Activated CD4-positive, alpha-beta memory T cell treated with anti-CD3 and anti-CD28 coated beads, Interleukin-2, amount 10 ng/mL, durations not matched to agents 7 days and 5 days (primary cell): Measurements from ENCODE around the gene MBL2. TPM values are rescaled to one million over a fixed set of nuclear protein-coding genes. Genes with fewer than 3 reads are reported as not detected.

Source experiments
- CTCF ChIA-PET: fragments of 350-600 bp; sonication (Branson Sonifier 250); formaldehyde crosslinking; loops from one replicate; lab custom pipeline; 2021; ENCODE audit warnings: antibody characterized with exemption, inconsistent platforms; lab: Charles Lee
- POLR2A ChIA-PET: fragments of 350-600 bp; sonication (Branson Sonifier 250); formaldehyde crosslinking; loops from one replicate; lab custom pipeline; 2021; ENCODE audit warnings: antibody characterized with exemption; lab: Charles Lee
- DNase-seq: peaks from one replicate; pipeline ENCODE4 v3.0.0-alpha.2; 2020
- H3K27ac Mint-ChIP-seq: one replicate; pipeline ENCODE4 v1.8.0; 2021; ENCODE audit warnings: mild to moderate bottlenecking, mixed read lengths
- H3K27me3 Mint-ChIP-seq: one replicate; pipeline ENCODE4 v1.8.0; 2021; ENCODE audit warnings: mixed read lengths
- H3K36me3 Mint-ChIP-seq: one replicate; pipeline ENCODE4 v1.8.0; 2021; ENCODE audit warnings: low read depth, mixed read lengths
- H3K4me1 Mint-ChIP-seq: one replicate; pipeline ENCODE4 v1.8.0; 2021; ENCODE audit warnings: mixed read lengths
- H3K4me3 Mint-ChIP-seq: one replicate; pipeline ENCODE4 v1.8.0; 2021; ENCODE audit warnings: mild to moderate bottlenecking, mixed read lengths
- H3K9me3 Mint-ChIP-seq: one replicate; pipeline ENCODE4 v1.8.0; 2021; ENCODE audit warnings: mixed read lengths
- total RNA-seq, 2 experiments: library from RNA; stranded (reverse); gene quantifications; one replicate each; pipeline ENCODE4 v1.2.3, GENCODE V29; 2021

MBL2 gene
- total RNA-seq, 2 experiments from 2014 or later, result not detected

- no peaks in the 10 kb centered on the region for H3K27me3 Mint-ChIP-seq
- ChIA-PET CTCF (no interaction called here), POLR2A (no interaction called here)
- DNase-seq, result no peak
- no peak overlapping the region for H3K4me3 Mint-ChIP-seq
- no peak overlapping the region for H3K27ac Mint-ChIP-seq
- no peaks in the 10 kb centered on the region for H3K4me1 Mint-ChIP-seq
- no peaks in the 10 kb centered on the region for H3K36me3 Mint-ChIP-seq
- H3K9me3 Mint-ChIP-seq, result no peaks in the 10 kb centered on the region
These were observed 4.5 kb downstream of the MBL2 start for GRCh38 chr10:52768001-52768532.

- H3K9me3 Mint-ChIP-seq, result no peaks in the 10 kb centered on the region
- H3K4me1 Mint-ChIP-seq, result no peaks in the 10 kb centered on the region
- POLR2A ChIA-PET, result no interaction called here
- H3K36me3 Mint-ChIP-seq, result no peaks in the 10 kb centered on the region
- H3K4me3 Mint-ChIP-seq, result no peak overlapping the region
- no peak for DNase-seq
- no peaks in the 10 kb centered on the region for H3K27me3 Mint-ChIP-seq
- CTCF ChIA-PET, result no interaction called here
- no peak overlapping the region for H3K27ac Mint-ChIP-seq
These were observed 10.5 kb downstream of the MBL2 start for GRCh38 chr10:52762088-52762487.

- Mint-ChIP-seq H3K4me1 (no peaks in the 10 kb centered on the region), H3K4me3 (no peak overlapping the region), H3K27ac (no peak overlapping the region), H3K36me3 (no peaks in the 10 kb centered on the region), H3K27me3 (no peaks in the 10 kb centered on the region), H3K9me3 (no peaks in the 10 kb centered on the region)
- ChIA-PET POLR2A (interaction anchor here (0.6 kb wide), 1 partner anchor 1594 kb away, joined by 3 read pairs; no protein-coding TSS in a partner anchor), CTCF (no interaction called here)
- no peak for DNase-seq
These were observed 13.4 kb downstream of the MBL2 start for GRCh38 chr10:52759154-52759553.

- ChIA-PET CTCF (no interaction called here), POLR2A (interaction anchor here (0.6 kb wide), 1 partner anchor 1595 kb away, joined by 3 read pairs; no protein-coding TSS in a partner anchor)
- Mint-ChIP-seq H3K27me3 (no peaks in the 10 kb centered on the region), H3K4me1 (no peaks in the 10 kb centered on the region), H3K27ac (no peak overlapping the region), H3K36me3 (no peaks in the 10 kb centered on the region), H3K9me3 (no peaks in the 10 kb centered on the region), H3K4me3 (no peak overlapping the region)
- DNase-seq, result no peak
These were observed 14.2 kb downstream of the MBL2 start for GRCh38 chr10:52758406-52758805.

- H3K9me3 Mint-ChIP-seq, result no peaks in the 10 kb centered on the region
- no peak for DNase-seq
- no peaks in the 10 kb centered on the region for H3K36me3 Mint-ChIP-seq
- no peaks in the 10 kb centered on the region for H3K4me1 Mint-ChIP-seq
- no peak overlapping the region for H3K27ac Mint-ChIP-seq
- CTCF ChIA-PET, result no interaction called here
- no peak overlapping the region for H3K4me3 Mint-ChIP-seq
- POLR2A ChIA-PET, result no interaction called here
- H3K27me3 Mint-ChIP-seq, result no peaks in the 10 kb centered on the region
These were observed 14.8 kb downstream of the MBL2 start for GRCh38 chr10:52757773-52758172.

- Mint-ChIP-seq H3K36me3 (no peaks in the 10 kb centered on the region), H3K4me1 (no peaks in the 10 kb centered on the region), H3K4me3 (no peak overlapping the region), H3K27ac (no peak overlapping the region), H3K27me3 (no peaks in the 10 kb centered on the region), H3K9me3 (no peaks in the 10 kb centered on the region)
- ChIA-PET CTCF (no interaction called here), POLR2A (no interaction called here)
- no peak for DNase-seq
These were observed 15.6 kb downstream of the MBL2 start for GRCh38 chr10:52756966-52757365.

GRCh38 chr10:52756295-52756694 lies 16.3 kb downstream of the MBL2 start:
- ChIA-PET CTCF (no interaction called here), POLR2A (no interaction called here)
- H3K4me3 Mint-ChIP-seq, result no peak overlapping the region
- no peak overlapping the region for H3K27ac Mint-ChIP-seq
- no peaks in the 10 kb centered on the region for H3K36me3 Mint-ChIP-seq
- no peaks in the 10 kb centered on the region for H3K27me3 Mint-ChIP-seq
- DNase-seq, result no peak
- no peaks in the 10 kb centered on the region for H3K4me1 Mint-ChIP-seq
- H3K9me3 Mint-ChIP-seq, result no peaks in the 10 kb centered on the region

- Mint-ChIP-seq H3K36me3 (no peaks in the 10 kb centered on the region), H3K27me3 (no peaks in the 10 kb centered on the region), H3K4me3 (no peak overlapping the region), H3K4me1 (no peaks in the 10 kb centered on the region), H3K27ac (no peak overlapping the region), H3K9me3 (no peaks in the 10 kb centered on the region)
- ChIA-PET CTCF (no interaction called here), POLR2A (no interaction called here)
- DNase-seq, result no peak
These were observed 17.1 kb downstream of the MBL2 start for GRCh38 chr10:52755297-52756062.

- Mint-ChIP-seq H3K4me3 (no peak overlapping the region), H3K36me3 (no peaks in the 10 kb centered on the region), H3K9me3 (no peaks in the 10 kb centered on the region), H3K27ac (no peak overlapping the region), H3K27me3 (no peaks in the 10 kb centered on the region), H3K4me1 (no peaks in the 10 kb centered on the region)
- DNase-seq, result no peak
- POLR2A ChIA-PET, result no interaction called here
- CTCF ChIA-PET, result interaction anchor here (0.9 kb wide), 1 partner anchor 12 kb away, joined by 3 read pairs; no protein-coding TSS in a partner anchor
These were observed 19.7 kb downstream of the MBL2 start for GRCh38 chr10:52752801-52753445.

GRCh38 chr10:52752261-52752660 lies 20.3 kb downstream of the MBL2 start:
- DNase-seq, result no peak
- CTCF ChIA-PET, result no interaction called here
- Mint-ChIP-seq H3K4me1 (no peaks in the 10 kb centered on the region), H3K9me3 (no peaks in the 10 kb centered on the region), H3K4me3 (no peak overlapping the region), H3K27me3 (no peaks in the 10 kb centered on the region), H3K36me3 (no peaks in the 10 kb centered on the region), H3K27ac (no peak overlapping the region)
- POLR2A ChIA-PET, result no interaction called here

GRCh38 chr10:52751337-52751736 lies 21.2 kb downstream of the MBL2 start:
- Mint-ChIP-seq H3K4me3 (no peak overlapping the region), H3K9me3 (peaks cover 3% of the 10 kb centered on the region), H3K36me3 (no peaks in the 10 kb centered on the region), H3K27me3 (no peaks in the 10 kb centered on the region), H3K4me1 (no peaks in the 10 kb centered on the region), H3K27ac (no peak overlapping the region)
- CTCF ChIA-PET, result no interaction called here
- no peak for DNase-seq
- POLR2A ChIA-PET, result no interaction called here

GRCh38 chr10:52750629-52751028 lies 22.0 kb downstream of the MBL2 start:
- ChIA-PET POLR2A (no interaction called here), CTCF (no interaction called here)
- H3K4me3 Mint-ChIP-seq, result no peak overlapping the region
- H3K4me1 Mint-ChIP-seq, result no peaks in the 10 kb centered on the region
- DNase-seq, result no peak
- no peak overlapping the region for H3K27ac Mint-ChIP-seq
- H3K27me3 Mint-ChIP-seq, result no peaks in the 10 kb centered on the region
- no peaks in the 10 kb centered on the region for H3K36me3 Mint-ChIP-seq
- H3K9me3 Mint-ChIP-seq, result peaks cover 6% of the 10 kb centered on the region

- H3K36me3 Mint-ChIP-seq, result no peaks in the 10 kb centered on the region
- CTCF ChIA-PET, result no interaction called here
- no peak for DNase-seq
- peaks cover 6% of the 10 kb centered on the region for H3K9me3 Mint-ChIP-seq
- H3K4me3 Mint-ChIP-seq, result no peak overlapping the region
- no peaks in the 10 kb centered on the region for H3K27me3 Mint-ChIP-seq
- POLR2A ChIA-PET, result no interaction called here
- no peak overlapping the region for H3K27ac Mint-ChIP-seq
- no peaks in the 10 kb centered on the region for H3K4me1 Mint-ChIP-seq
These were observed 24.9 kb downstream of the MBL2 start for GRCh38 chr10:52747694-52748093.
